Thymus (tissue), 11 donors: ENCODE measurements around the gene ANO10. TPM values are rescaled to one million over a fixed set of nuclear protein-coding genes. Genes with fewer than 3 reads are reported as not detected.
"Not testable (repeated sequence)": the region's sequence is repeated elsewhere in the genome, so short reads cannot be mapped to it uniquely, and the experiment has no call there.

Experiments used
- DNase-seq, 9 donors: peaks; one replicate each; pipeline ENCODE4 v3.0.0-alpha.2; 2013; ENCODE audit warnings: low spot score in 9 of 9, low read depth in 6 of 9, missing footprints in 1 of 9
- H3K27ac ChIP-seq, 2 donors: one replicate each; pipeline ENCODE4 v1.5.1; 2013; ENCODE audit warnings: control low read depth in 1 of 2, low read depth in 1 of 2, low read length in 1 of 2, mild to moderate bottlenecking in 1 of 2, moderate library complexity in 1 of 2
- H3K27me3 ChIP-seq, 2 donors: one replicate each; pipeline ENCODE4 v1.5.1; 2013; ENCODE audit warnings: low read length in 1 of 2; ENCODE audit not compliant: control insufficient read depth in 2 of 2, insufficient read depth in 1 of 2
- H3K36me3 ChIP-seq, 2 donors: one replicate each; pipeline ENCODE4 v1.5.1; 2013; ENCODE audit warnings: low read length in 1 of 2, mild to moderate bottlenecking in 1 of 2, moderate library complexity in 1 of 2; ENCODE audit not compliant: control insufficient read depth in 2 of 2, insufficient read depth in 2 of 2
- H3K4me1 ChIP-seq, 2 donors: one replicate each; pipeline ENCODE4 v1.5.1; 2013; ENCODE audit warnings: low read length in 2 of 2; ENCODE audit not compliant: control insufficient read depth in 2 of 2, insufficient read depth in 2 of 2
- H3K4me3 ChIP-seq, 2 donors: one replicate each; pipeline ENCODE4 v1.5.1; 2013; ENCODE audit warnings: low read length in 2 of 2, control low read depth in 1 of 2, mild to moderate bottlenecking in 1 of 2
- H3K9me3 ChIP-seq, 2 donors: one replicate each; pipeline ENCODE4 v1.5.1; 2013; ENCODE audit warnings: low read length in 1 of 2, mild to moderate bottlenecking in 1 of 2; ENCODE audit not compliant: control insufficient read depth in 2 of 2, insufficient read depth in 1 of 2
- WGBS: extraction: QIAGEN DNeasy Blood & Tissue Kit; methylation state at CpG from one replicate; pipeline ENCODE4 v1.1.7; 2013; 5-methylcytosine and 5-hydroxymethylcytosine counted together
- polyA plus RNA-seq: library from polyadenylated mRNA; stranded (reverse); fragments of 200-250 nt; gene quantifications from one replicate; pipeline ENCODE4 v1.2.3, GENCODE V29; 2013
- total RNA-seq: library from RNA; stranded (reverse); fragments of 120-200 nt; gene quantifications from one replicate; pipeline ENCODE4 v1.2.4, GENCODE V29; 2013
- donor health status: healthy.

Gene ANO10
- total and polyA plus RNA-seq, 2 donors: 5.2 to 8.7 TPM

- DNase-seq: no peak
- Histone ChIP-seq H3K4me1 (no peaks in the 10 kb centered on the region), H3K27me3 (no peaks in the 10 kb centered on the region), H3K27ac (no peak overlapping the region), H3K9me3 (no peaks in the 10 kb centered on the region), H3K4me3 (no peak overlapping the region), H3K36me3 (no peaks in the 10 kb centered on the region)
- 100% methylated on average over 1 of the region's 1 CpG for WGBS
Observed at GRCh38 chr3:43497905-43498365, 123.9 kb downstream of the ANO10 start.

- no peaks in the 10 kb centered on the region for H3K9me3 ChIP-seq
- no peak for DNase-seq
- H3K4me3 ChIP-seq: no peak overlapping the region
- H3K27me3 ChIP-seq: no peaks in the 10 kb centered on the region
- no peak overlapping the region for H3K27ac ChIP-seq
- no peaks in the 10 kb centered on the region for H3K4me1 ChIP-seq
- H3K36me3 ChIP-seq: no peaks in the 10 kb centered on the region
Observed at GRCh38 chr3:43497422-43497821, 124.4 kb downstream of the ANO10 start.

GRCh38 chr3:43496740-43497375, 125.0 kb downstream of the ANO10 start:
- no peaks in the 10 kb centered on the region for H3K4me1 ChIP-seq
- 97% methylated on average over 3 of the region's 3 CpGs for WGBS
- no peaks in the 10 kb centered on the region for H3K27me3 ChIP-seq
- H3K27ac ChIP-seq: no peak overlapping the region
- no peaks in the 10 kb centered on the region for H3K36me3 ChIP-seq
- DNase-seq: no peak
- no peak overlapping the region for H3K4me3 ChIP-seq
- H3K9me3 ChIP-seq: no peaks in the 10 kb centered on the region

- 96% methylated on average over 4 of the region's 4 CpGs for WGBS
Observed at GRCh38 chr3:43492932-43493331, 128.9 kb downstream of the ANO10 start.

GRCh38 chr3:43491807-43492206, 130.0 kb downstream of the ANO10 start:
- H3K27me3 ChIP-seq, H3K9me3 ChIP-seq, H3K36me3 ChIP-seq, H3K27ac ChIP-seq, H3K4me1 ChIP-seq, H3K4me3 ChIP-seq, DNase-seq: not testable (repeated sequence)
- 17% methylated on average over 3 of the region's 3 CpGs for WGBS

More at GRCh38 chr3:43492932-43493331, 128.9 kb downstream of the ANO10 start:
- not testable (repeated sequence) for H3K4me1 ChIP-seq, H3K27me3 ChIP-seq, H3K36me3 ChIP-seq, H3K27ac ChIP-seq, H3K4me3 ChIP-seq, DNase-seq, H3K9me3 ChIP-seq

GRCh38 chr3:43490640-43491185, 131.1 kb downstream of the ANO10 start:
- no peak overlapping the region for H3K4me3 ChIP-seq
- no peaks in the 10 kb centered on the region for H3K27me3 ChIP-seq
- no peak for DNase-seq
- H3K27ac ChIP-seq: no peak overlapping the region
- no peaks in the 10 kb centered on the region for H3K4me1 ChIP-seq
- no peaks in the 10 kb centered on the region for H3K9me3 ChIP-seq
- no peaks in the 10 kb centered on the region for H3K36me3 ChIP-seq
- 93% methylated on average over 7 of the region's 7 CpGs for WGBS

- Histone ChIP-seq H3K27ac (no peak overlapping the region), H3K9me3 (no peaks in the 10 kb centered on the region), H3K36me3 (no peaks in the 10 kb centered on the region), H3K27me3 (no peaks in the 10 kb centered on the region), H3K4me1 (no peaks in the 10 kb centered on the region), H3K4me3 (no peak overlapping the region)
- 78% methylated on average over 5 of the region's 5 CpGs for WGBS
- DNase-seq: no peak
Observed at GRCh38 chr3:43489930-43490329, 131.9 kb downstream of the ANO10 start.

- no peak for DNase-seq
- WGBS: 93% methylated on average over 1 of the region's 1 CpG
- Histone ChIP-seq H3K36me3 (no peaks in the 10 kb centered on the region), H3K27me3 (no peaks in the 10 kb centered on the region), H3K9me3 (no peaks in the 10 kb centered on the region), H3K27ac (no peak overlapping the region), H3K4me3 (no peak overlapping the region), H3K4me1 (no peaks in the 10 kb centered on the region)
Observed at GRCh38 chr3:43485931-43486330, 135.9 kb downstream of the ANO10 start.

- WGBS: 97% methylated on average over 29 of the region's 29 CpGs
- Histone ChIP-seq H3K4me3 (no peak overlapping the region), H3K27me3 (no peaks in the 10 kb centered on the region), H3K4me1 (no peaks in the 10 kb centered on the region), H3K27ac (no peak overlapping the region), H3K9me3 (no peaks in the 10 kb centered on the region), H3K36me3 (no peaks in the 10 kb centered on the region)
- DNase-seq: no peak
Observed at GRCh38 chr3:43484926-43485488, 136.8 kb downstream of the ANO10 start.
